ENCODE results near the gene RNF157.

- no peak for TF ChIP-seq CTCF (IDR thresholded peaks at IDR 0.05)
- TF ChIP-seq POLR2A (IDR thresholded peaks at IDR 0.05) = no peak
- no peak for TF ChIP-seq EP300 (IDR thresholded peaks at IDR 0.05; ENCODE audit: low read depth)
Observed at GRCh38 chr17:76166168-76166567, 74.1 kb downstream of the RNF157 start.

Measured in transverse colon (tissue), 3 donors.